Measurements from ENCODE around the gene GLIS1. TPM values are rescaled to one million over a fixed set of nuclear protein-coding genes. Genes with fewer than 3 reads are reported as not detected.

Gene GLIS1
- total RNA-seq, 2 donors from 2014 or later, result 0.20 to 0.22 TPM

- Histone ChIP-seq H3K9me3 (no peaks in the 10 kb centered on the region), H3K4me3 (no peak overlapping the region), H3K27me3 (no peaks in the 10 kb centered on the region), H3K36me3 (no peaks in the 10 kb centered on the region), H3K27ac (no peak overlapping the region), H3K4me1 (peaks cover 0 to 7% of the 10 kb centered on the region in 2 donors)
- no peak for TF ChIP-seq CTCF (IDR thresholded peaks at IDR 0.05)
- no peak for DNase-seq (ENCODE audit: low spot score)
Observed at GRCh38 chr1:53505401-53505800, 233.6 kb downstream of the GLIS1 start.

GRCh38 chr1:53504901-53505300 is 234.1 kb downstream of the GLIS1 start:
- TF ChIP-seq CTCF (IDR thresholded peaks at IDR 0.05), result no peak
- no peaks in the 10 kb centered on the region for H3K27me3 ChIP-seq
- H3K4me3 ChIP-seq, result no peak overlapping the region

GRCh38 chr1:53503433-53504217 is 235.3 kb downstream of the GLIS1 start:
- no peaks in the 10 kb centered on the region for H3K27me3 ChIP-seq
- peaks cover 0 to 7% of the 10 kb centered on the region in 2 donors for H3K4me1 ChIP-seq
- no peaks in the 10 kb centered on the region for H3K36me3 ChIP-seq
- H3K4me3 ChIP-seq, result no peak overlapping the region
- H3K27ac ChIP-seq, result no peak overlapping the region
- no peaks in the 10 kb centered on the region for H3K9me3 ChIP-seq
- DNase-seq (ENCODE audit: low spot score), result no peak
- no peak for TF ChIP-seq CTCF (IDR thresholded peaks at IDR 0.05)

More at GRCh38 chr1:53504901-53505300, 234.1 kb downstream of the GLIS1 start:
- peaks cover 0 to 7% of the 10 kb centered on the region in 2 donors for H3K4me1 ChIP-seq
- H3K27ac ChIP-seq, result no peak overlapping the region
- DNase-seq (ENCODE audit: low spot score), result no peak
- no peaks in the 10 kb centered on the region for H3K36me3 ChIP-seq
- no peaks in the 10 kb centered on the region for H3K9me3 ChIP-seq

GRCh38 chr1:53502641-53503432 is 236.1 kb downstream of the GLIS1 start:
- H3K36me3 ChIP-seq, result no peaks in the 10 kb centered on the region
- no peak for TF ChIP-seq CTCF (IDR thresholded peaks at IDR 0.05)
- no peak for DNase-seq (ENCODE audit: low spot score)
- no peak overlapping the region for H3K27ac ChIP-seq
- peaks cover 0 to 7% of the 10 kb centered on the region in 2 donors for H3K4me1 ChIP-seq
- no peaks in the 10 kb centered on the region for H3K27me3 ChIP-seq
- H3K4me3 ChIP-seq, result no peak overlapping the region
- no peaks in the 10 kb centered on the region for H3K9me3 ChIP-seq

GRCh38 chr1:53501065-53502005 is 237.6 kb downstream of the GLIS1 start:
- H3K4me3 ChIP-seq, result no peak overlapping the region
- TF ChIP-seq CTCF (IDR thresholded peaks at IDR 0.05), result no peak
- no peak for DNase-seq (ENCODE audit: low spot score)
- H3K9me3 ChIP-seq, result no peaks in the 10 kb centered on the region
- no peaks in the 10 kb centered on the region for H3K36me3 ChIP-seq
- H3K4me1 ChIP-seq, result peaks cover 0 to 7% of the 10 kb centered on the region in 2 donors
- H3K27me3 ChIP-seq, result no peaks in the 10 kb centered on the region
- H3K27ac ChIP-seq, result no peak overlapping the region
